Ascending aorta (tissue), 2 donors: Measurements from ENCODE around the gene CACNA1B. TPM values are rescaled to one million over a fixed set of nuclear protein-coding genes. Genes with fewer than 3 reads are reported as not detected.
"Not testable (repeated sequence)": the region's sequence is repeated elsewhere in the genome, so short reads cannot be mapped to it uniquely, and the experiment has no call there.

Source experiments
- DNase-seq, 2 donors: peaks; one replicate each; pipeline ENCODE4 v3.0.0-alpha.2; 2019; ENCODE audit warnings: low spot score in 2 of 2
- H3K27ac ChIP-seq, 2 donors: fragments of 200-600 bp; sonication (generic); one replicate each; pipeline ENCODE4 v1.5.1; 2016 to 2017; ENCODE audit warnings: mild to moderate bottlenecking in 1 of 2
- H3K27me3 ChIP-seq: fragments of 200-600 bp; sonication (generic); one replicate; pipeline ENCODE4 v1.5.1; 2017
- H3K36me3 ChIP-seq, 2 donors: fragments of 200-600 bp; sonication (generic); one replicate each; pipeline ENCODE4 v1.5.1; 2016
- H3K4me1 ChIP-seq, 2 donors: fragments of 200-600 bp; sonication (generic); one replicate each; pipeline ENCODE4 v1.5.1; 2016 to 2017; ENCODE audit warnings: mild to moderate bottlenecking in 1 of 2
- H3K4me3 ChIP-seq, 2 donors: fragments of 200-600 bp; sonication (generic); one replicate each; pipeline ENCODE4 v1.5.1; 2016 to 2017; ENCODE audit warnings: mild to moderate bottlenecking in 1 of 2
- H3K9me3 ChIP-seq, 2 donors: fragments of 200-600 bp; sonication (generic); one replicate each; pipeline ENCODE4 v1.5.1; 2016
- CTCF ChIP-seq, 3 experiments: fragments of 200-600 bp in 2 of 3; fragments of 450-650 bp in 1 of 3; sonication (generic) in 2 of 3; IDR thresholded peaks; one replicate each; pipeline ENCODE4 v1.5.1; 2016 to 2019; ENCODE audit warnings: antibody characterized with exemption in 3 of 3, mild to moderate bottlenecking in 1 of 3, moderate library complexity in 1 of 3
- intact Hi-C: fragments of 100-400 bp; cut with DNase I; formaldehyde crosslinking; loops from one replicate; pipeline ENCODE4 v1.15.1; 2023
- total RNA-seq: library from RNA; depleted of rRNA; stranded (reverse); fragments of >200 nt; gene quantifications from one replicate; pipeline ENCODE4 v1.1.0, GENCODE V29; 2016

The CACNA1B gene
- total RNA-seq, 1 donor from 2014 or later = not detected

DNA sequence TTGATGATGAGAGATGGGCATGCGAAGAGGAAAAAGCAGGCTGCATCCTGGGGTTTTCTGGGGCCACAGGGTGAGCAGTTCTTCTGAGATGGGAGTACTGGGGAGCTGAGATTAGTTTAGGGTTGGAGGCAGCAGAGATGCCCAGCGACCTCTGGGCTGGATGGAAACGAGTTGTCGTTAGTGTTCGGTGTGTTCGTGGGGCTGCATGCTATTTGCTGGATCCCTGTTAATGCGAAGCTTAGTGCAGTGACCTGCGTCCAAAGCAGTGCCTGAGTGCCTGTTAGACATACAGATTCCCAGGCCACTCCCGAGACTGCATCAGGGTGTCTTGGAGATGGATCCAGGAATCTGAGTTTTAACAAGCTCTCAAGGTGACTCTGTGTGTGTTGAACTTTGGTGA lies 201.3 kb downstream of the CACNA1B start:
- Histone ChIP-seq H3K4me1 (no peaks in the 10 kb centered on the region), H3K36me3 (no peaks in the 10 kb centered on the region), H3K27me3 (no peaks in the 10 kb centered on the region), H3K4me3 (no peak overlapping the region), H3K27ac (no peak overlapping the region), H3K9me3 (no peaks in the 10 kb centered on the region)
- intact Hi-C loops = no loop called here
- no peak for DNase-seq
- TF ChIP-seq CTCF (IDR thresholded peaks at IDR 0.05) = no peak

GRCh38 chr9:138080979-138081378 lies 203.4 kb downstream of the CACNA1B start:
- H3K4me3 ChIP-seq = no peak overlapping the region
- no peak overlapping the region for H3K27ac ChIP-seq
- no peaks in the 10 kb centered on the region for H3K36me3 ChIP-seq
- no peak for DNase-seq
- H3K27me3 ChIP-seq = no peaks in the 10 kb centered on the region
- H3K9me3 ChIP-seq = peaks cover 0 to 11% of the 10 kb centered on the region in 2 donors
- intact Hi-C loops = no loop called here
- no peak for TF ChIP-seq CTCF (IDR thresholded peaks at IDR 0.05)
- H3K4me1 ChIP-seq = no peaks in the 10 kb centered on the region

GRCh38 chr9:138082918-138083636 lies 205.5 kb downstream of the CACNA1B start:
- H3K36me3 ChIP-seq = no peaks in the 10 kb centered on the region
- H3K27me3 ChIP-seq = no peaks in the 10 kb centered on the region
- DNase-seq = no peak
- no peak for TF ChIP-seq CTCF (IDR thresholded peaks at IDR 0.05)
- no peaks in the 10 kb centered on the region for H3K4me1 ChIP-seq
- H3K4me3 ChIP-seq = no peak overlapping the region
- intact Hi-C loops = no loop called here
- H3K27ac ChIP-seq = no peak overlapping the region
- peaks cover 0 to 20% of the 10 kb centered on the region in 2 donors for H3K9me3 ChIP-seq

- Histone ChIP-seq H3K27ac (no peak overlapping the region), H3K9me3 (peaks cover 0 to 20% of the 10 kb centered on the region in 2 donors), H3K4me1 (no peaks in the 10 kb centered on the region), H3K4me3 (no peak overlapping the region), H3K27me3 (no peaks in the 10 kb centered on the region), H3K36me3 (no peaks in the 10 kb centered on the region)
- no peak for TF ChIP-seq CTCF (IDR thresholded peaks at IDR 0.05)
- intact Hi-C loops = no loop called here
- DNase-seq = no peak
Measured at GRCh38 chr9:138083873-138084272, 206.3 kb downstream of the CACNA1B start.

DNA sequence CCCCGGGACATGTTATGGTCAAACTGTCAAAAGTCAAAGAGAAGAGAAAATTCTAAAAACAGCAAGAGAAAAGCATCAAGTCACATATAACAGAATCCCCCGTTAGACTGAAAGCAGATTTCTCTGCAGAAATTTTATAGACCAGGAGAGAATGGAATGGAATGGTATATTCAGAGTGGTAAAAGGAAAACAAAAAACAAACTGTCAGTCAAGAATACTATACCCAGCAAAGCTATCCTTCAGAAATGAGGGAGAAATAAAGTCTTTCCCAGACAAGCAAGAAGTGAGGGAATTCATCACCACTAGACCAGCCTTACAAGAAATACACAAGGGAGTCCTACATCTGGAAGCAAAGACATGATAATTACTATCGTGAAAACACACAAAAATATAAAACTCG lies 208.0 kb downstream of the CACNA1B start:
- TF ChIP-seq CTCF (IDR thresholded peaks at IDR 0.05) = no peak
- H3K4me3 ChIP-seq = no peak overlapping the region
- no peak for DNase-seq
- intact Hi-C loops = no loop called here
- no peaks in the 10 kb centered on the region for H3K27me3 ChIP-seq
- no peaks in the 10 kb centered on the region for H3K4me1 ChIP-seq
- H3K36me3 ChIP-seq = no peaks in the 10 kb centered on the region
- H3K9me3 ChIP-seq = peaks cover 0 to 20% of the 10 kb centered on the region in 2 donors
- H3K27ac ChIP-seq = no peak overlapping the region

- H3K4me1 ChIP-seq, H3K4me3 ChIP-seq, H3K9me3 ChIP-seq, H3K27ac ChIP-seq, H3K36me3 ChIP-seq, DNase-seq, H3K27me3 ChIP-seq, intact Hi-C loops: not testable (repeated sequence)
Measured at GRCh38 chr9:138092057-138092456, 214.5 kb downstream of the CACNA1B start.
